GM19023 (cell line): Measurements from ENCODE around the gene ZNF462.

Source experiments
- ATAC-seq: cut with Tn5 transposase; IDR thresholded peaks from one replicate; pipeline ENCODE4 v1.9.1; 2021; ENCODE audit warnings: mild to moderate bottlenecking, moderate library complexity; ENCODE audit not compliant: unreplicated experiment

The ZNF462 gene

GRCh38 chr9:106925392-106925791 is 62.4 kb downstream of the ZNF462 start:
- no peak for ATAC-seq

- no peak for ATAC-seq
These were observed 65.0 kb downstream of the ZNF462 start for GRCh38 chr9:106927916-106928315.

DNA sequence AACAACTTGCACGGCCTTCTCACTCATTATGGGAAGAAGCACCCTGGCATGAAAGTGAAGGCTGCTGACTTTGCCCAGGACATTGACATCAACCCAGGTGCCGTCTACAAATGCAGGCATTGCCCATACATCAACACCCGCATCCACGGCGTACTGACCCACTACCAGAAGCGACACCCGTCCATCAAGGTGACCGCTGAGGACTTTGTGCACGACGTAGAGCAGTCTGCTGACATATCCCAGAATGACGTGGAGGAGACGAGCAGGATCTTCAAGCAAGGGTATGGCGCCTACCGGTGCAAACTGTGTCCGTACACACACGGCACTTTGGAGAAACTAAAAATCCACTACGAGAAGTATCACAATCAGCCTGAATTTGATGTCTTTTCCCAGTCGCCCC is 65.4 kb downstream of the ZNF462 start:
- no peak for ATAC-seq

DNA sequence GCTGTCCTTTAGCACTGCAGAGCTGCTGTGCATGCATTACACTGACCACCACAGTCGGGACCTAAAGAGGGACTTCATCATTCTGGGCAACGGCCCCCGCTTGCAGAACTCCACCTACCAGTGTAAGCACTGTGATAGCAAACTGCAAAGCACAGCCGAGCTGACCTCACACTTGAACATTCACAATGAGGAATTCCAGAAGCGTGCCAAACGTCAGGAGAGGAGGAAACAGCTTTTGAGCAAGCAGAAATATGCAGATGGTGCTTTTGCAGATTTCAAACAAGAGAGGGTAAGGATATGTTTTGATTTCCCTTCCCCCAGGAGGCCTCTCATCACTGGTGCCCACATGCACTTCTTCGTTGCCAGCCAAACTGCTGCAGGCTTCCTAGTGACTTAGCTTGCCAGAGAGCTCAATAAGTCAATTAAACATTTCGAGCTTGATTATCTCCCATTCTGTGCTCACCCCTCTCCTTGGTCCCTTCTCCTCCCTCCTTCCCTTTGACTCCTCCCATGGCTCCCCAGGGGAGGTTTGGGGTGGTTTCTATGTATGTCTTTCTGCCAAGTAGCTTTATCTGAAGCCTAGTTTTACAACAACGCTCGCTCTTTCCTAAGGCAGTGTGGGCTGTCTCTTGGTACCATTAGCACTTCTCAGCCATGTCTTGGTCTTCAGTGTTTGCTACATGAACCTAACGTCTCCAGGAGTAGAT is 66.7 kb downstream of the ZNF462 start:
- ATAC-seq, result no peak

- ATAC-seq, result no peak
These were observed 67.5 kb downstream of the ZNF462 start for GRCh38 chr9:106930477-106930876.

DNA sequence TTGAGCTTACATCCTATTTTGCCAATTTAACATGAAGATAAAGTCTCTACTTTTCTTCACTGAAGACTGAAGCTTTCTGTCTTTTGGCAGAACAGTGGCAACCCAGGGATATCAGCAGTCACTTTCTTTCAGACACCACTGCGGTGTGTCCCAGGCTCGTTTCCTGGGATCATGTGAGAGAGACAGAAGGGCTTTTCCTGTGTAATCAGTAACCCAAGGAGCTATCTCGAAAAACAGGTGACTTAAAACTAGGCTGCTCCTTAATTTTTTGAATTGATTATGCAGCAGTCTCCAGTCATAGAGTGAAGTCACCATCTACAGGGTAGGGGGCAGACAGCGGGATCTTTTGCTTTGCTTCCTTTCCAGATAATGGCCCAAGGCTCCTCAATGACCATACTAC is 68.5 kb downstream of the ZNF462 start:
- no peak for ATAC-seq

- no peak for ATAC-seq
These were observed 69.2 kb downstream of the ZNF462 start for GRCh38 chr9:106932178-106932577.

DNA sequence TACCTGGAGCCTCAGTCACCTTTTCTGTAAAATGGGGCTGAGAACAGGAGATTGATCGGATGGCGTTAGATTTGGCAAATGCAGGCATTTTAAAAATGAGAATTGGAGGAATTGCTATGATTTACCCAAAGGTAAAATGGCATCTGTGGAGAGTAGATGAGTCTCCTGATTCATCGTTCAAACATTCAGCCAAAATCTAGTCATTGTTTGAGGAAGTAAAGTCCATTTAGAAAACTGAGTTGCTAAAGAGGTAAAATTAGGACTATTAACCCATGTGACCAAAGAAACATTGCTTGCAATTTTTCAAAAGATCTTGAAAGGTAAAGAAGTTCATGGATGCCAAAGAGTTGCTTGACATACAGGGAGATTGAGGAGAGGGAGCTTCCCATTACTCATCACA is 69.7 kb downstream of the ZNF462 start:
- no peak for ATAC-seq

DNA sequence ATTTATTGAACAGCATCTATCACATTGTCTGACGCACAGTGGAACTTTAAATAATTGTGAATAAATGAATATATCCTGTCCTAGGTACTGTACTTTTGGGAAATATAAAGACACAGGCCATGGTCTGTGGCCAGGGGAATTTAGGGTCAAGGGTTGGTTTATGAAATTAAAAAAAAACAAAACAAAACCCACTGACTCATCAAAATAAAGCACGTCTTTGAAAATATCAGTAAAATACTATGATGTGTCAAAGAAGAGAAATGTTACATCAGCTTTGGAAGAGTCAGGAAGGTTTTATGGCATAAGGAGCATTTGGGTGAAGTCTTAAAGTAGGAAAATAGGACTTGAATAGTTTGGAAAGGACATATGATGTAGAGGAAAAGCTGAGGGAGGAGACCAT is 70.5 kb downstream of the ZNF462 start:
- no peak for ATAC-seq

- ATAC-seq, result no peak
These were observed 71.7 kb downstream of the ZNF462 start for GRCh38 chr9:106934442-106935238.

- no peak for ATAC-seq
These were observed 73.7 kb downstream of the ZNF462 start for GRCh38 chr9:106936680-106937079.

DNA sequence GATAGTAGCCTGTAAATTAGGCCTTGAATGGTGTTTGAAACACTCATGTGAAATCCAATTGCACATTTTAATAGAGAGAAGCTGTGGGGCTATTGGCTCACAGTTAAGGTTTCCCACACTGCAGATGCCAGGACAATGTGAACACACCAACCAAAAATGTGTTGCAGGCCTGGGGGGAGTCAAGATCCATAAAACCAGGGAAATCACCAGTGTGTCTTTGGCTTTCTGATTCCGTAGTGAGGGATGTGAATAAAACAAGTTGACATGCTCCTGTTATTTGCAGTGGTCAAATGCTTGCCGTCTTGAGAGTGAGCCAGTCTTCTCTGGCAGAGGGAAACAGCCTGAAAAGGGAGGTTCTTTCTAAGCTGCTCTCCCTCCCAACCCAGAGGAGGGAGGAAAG is 79.0 kb downstream of the ZNF462 start:
- no peak for ATAC-seq

- ATAC-seq, result no peak
These were observed 83.0 kb downstream of the ZNF462 start for GRCh38 chr9:106945727-106946660.

GRCh38 chr9:106947106-106947900 is 84.3 kb downstream of the ZNF462 start:
- no peak for ATAC-seq

DNA sequence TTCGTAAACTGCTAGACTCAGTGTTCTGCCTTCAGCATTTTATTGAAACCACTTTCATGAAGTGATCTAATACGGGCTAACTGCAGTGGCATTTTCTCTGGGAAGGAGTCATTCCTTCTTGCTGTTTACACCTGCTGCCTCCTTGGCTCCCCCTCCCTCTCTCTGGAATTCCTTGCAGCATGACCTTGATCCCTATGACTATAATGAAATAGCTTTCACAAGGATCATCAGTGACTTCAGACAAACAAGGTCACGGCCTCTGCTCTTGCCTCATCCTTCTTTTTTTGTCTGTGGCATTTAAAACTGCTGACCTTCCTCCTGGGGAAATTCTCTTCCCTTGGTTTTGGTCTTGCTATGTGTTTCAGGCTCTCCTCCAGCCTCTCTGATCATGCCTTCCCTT is 90.2 kb downstream of the ZNF462 start:
- ATAC-seq, result no peak

GRCh38 chr9:106954558-106954957 is 91.6 kb downstream of the ZNF462 start:
- no peak for ATAC-seq

DNA sequence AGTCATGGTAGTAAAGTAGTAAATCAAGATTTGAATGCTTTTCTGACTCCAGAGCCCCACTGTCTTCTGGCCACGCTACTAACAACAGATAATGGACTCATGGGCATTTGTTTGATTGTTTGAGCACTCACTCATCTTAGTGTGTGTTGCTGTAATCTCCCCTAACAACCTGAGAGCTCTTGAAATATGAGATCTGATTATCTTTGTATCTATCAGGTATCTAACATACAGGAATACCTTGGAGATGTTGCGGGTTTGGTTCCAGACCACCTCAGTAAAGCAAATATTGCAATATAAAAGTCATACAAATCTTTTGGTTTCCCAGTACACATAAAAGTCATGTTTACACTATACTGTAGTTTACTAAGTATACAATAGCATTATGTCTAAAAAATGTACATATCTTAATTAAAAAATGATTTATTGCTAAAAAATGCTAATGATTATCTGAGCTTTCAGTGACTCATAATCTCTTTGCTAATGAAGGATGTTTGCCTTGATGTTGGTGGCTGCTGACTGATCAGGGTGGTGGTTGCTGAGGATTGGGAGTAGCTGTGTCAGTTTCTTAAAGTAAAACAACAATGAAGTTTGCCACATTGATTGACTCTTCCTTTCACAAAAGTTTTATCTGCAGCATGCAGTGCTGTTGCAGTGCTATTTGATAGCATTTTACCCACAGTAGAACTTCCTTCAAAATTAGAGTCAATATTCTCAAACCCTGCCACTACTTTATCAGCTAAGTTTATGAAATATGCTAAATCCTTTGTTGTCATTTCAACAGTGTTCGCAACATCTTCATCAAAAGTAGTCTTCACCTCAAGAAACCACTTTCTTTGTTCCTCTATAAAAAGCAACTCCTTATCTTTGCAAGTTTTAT is 92.2 kb downstream of the ZNF462 start:
- ATAC-seq, result no peak

DNA sequence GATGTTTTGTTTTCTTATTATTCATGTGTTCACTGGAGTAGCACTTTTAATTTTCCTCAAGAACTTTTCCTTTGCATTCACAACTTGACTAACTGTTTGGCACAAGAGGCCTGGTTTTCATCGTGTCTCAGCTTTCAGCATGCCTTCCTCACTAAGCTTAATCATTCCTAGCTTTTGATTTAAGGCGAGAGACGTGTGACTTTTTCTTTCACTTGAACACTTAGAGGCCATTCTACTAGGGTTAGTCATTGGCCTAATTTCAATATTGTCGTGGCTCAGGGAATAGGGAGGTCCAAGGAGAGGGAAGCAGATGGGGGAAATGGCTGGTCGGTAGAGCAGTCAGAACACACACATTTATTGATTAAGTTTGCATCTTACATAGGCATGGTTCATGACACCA is 94.0 kb downstream of the ZNF462 start:
- ATAC-seq, result no peak

DNA sequence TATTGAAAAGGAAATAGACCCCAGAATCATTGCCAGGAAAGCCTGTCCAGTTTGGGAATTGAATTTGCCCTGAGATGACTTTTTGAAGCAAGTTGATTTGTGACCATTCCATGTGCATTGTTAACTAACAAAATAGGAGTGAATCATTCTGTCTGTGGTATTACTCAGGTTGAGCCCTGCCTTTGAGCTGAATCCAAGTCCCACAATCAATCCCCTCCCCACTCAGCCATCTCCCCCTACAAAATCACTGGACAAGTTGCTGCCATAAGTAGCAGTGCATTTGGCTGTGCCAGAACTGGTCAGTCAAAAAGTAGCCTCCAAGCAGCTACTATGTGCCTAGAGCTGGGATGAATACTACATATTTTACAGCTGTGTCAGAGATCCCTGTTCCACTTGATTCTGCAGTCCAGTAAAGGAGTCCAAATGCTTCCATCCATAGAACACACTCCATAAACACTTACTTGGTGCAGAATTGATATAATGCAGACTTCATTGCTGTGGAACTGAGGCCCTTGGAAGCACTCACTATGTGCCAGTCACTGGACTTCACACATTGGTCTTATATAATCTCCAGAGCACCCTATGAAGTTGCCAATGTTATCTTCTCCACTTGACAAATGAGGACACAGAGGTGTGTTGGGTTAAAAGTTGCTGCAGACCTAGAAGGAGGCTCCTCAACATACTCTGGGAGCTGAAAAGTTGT is 96.1 kb downstream of the ZNF462 start:
- no peak for ATAC-seq
